ENCODE data around the gene KRT10.

KRT10 gene

DNA sequence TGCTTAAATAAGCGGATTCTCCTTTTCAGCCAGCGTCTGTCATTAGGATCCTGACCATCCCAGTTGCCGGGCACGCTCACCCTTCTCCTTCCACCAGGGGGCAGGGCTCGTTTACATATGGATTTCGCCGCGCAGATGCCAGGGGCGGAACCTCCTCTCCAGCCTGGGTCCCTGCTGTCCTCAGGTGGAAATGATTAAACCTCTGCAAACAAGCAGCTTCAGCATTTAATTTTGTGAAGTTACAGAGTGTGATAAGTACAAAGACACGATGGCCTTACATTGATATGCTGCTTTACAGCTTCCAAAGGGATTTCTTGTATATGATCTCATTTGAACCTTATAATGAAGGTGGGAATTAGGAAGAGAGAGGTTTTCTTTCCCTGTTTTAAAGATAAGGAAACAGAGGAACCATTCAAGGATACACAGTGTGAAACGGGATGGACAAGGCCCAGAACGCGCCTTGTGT lies 18.8 kb downstream of the KRT10 start:
- DNase-seq (ENCODE audit: low read depth): no peak

DNA sequence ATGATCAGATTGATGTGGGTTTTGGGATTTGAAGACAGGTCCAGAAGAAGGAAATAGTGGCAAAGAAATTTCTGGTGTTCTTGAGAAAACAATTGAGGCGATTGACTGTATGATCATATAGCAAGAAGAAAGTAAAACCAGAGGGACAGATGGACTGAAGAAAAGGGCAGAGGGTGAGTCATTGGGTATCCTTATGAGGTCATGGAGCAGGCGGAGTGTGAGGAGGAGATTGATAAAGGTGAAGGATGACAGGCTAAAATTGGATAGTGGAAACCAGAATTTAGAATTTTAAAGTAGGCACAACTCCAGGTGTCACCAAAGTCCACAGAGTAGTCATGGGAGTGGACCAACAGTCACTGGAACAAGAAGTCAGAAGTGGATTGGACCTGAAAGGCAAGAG lies 21.3 kb downstream of the KRT10 start:
- no peak for DNase-seq (ENCODE audit: low read depth)

DNA sequence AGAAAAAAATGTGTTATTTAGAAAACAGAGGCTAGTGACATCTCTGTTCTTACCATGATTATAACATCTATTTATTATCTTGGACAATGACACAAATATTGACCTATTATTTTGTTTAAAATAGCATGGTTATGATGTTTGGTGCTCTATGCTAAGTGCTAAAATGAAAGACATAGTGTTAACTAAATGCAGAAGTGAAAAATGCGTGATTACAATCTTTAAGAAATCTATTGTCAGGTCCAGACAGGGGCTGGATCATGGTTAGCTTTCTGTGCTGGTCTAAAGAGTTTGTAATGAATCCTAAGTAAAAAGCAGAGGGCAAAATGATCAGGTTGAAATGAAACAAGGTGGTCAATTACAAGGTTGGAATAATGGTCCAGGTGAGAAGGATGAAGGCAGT lies 22.0 kb downstream of the KRT10 start:
- no peak for DNase-seq (ENCODE audit: low read depth)

DNA sequence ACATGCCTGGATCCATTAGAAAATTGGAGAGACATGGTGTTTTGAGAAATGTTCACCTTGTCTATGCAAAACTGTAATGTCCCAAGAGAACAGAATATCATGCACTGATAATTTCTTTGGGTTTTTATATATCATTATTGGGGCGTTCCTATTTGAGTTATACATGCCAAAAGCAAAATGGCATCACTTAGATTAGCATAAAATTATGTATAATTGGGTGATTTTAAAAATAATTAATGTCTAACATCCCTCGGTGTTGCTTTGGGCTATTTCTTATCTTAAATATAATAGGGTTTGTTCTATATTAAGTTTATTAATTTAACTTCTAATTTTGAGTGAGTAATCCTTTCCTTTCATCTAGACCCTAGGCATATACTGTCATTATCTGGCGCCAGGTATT lies 22.6 kb downstream of the KRT10 start, which contains the start of gene KRT28:
TSS of gene KRT28 (minus strand) at position 101 of the 400 bp plus-strand sequence. CDS start at position 35, 66 bp downstream.
- no peak for DNase-seq (ENCODE audit: low read depth)

DNA sequence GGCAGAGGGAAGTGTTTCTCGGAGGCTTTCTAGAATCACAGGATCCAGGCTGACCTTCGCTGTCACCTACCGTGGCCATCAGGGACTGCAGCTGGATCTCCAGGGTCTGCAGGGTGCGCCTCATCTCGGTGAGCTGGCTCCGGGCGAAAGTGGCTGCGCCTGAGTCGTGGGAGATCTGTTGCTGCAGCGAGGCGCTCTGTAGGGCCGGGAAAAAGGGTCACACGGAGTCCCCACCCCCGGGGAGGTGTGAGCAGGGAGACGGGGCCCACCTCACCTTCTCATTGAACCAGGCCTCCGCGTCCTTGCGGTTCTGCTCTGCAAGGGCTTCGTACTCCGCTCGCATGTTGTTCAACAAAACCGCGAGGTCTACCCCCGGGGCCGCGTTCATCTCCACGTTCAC lies 25.6 kb downstream of the KRT10 start:
- no peak for DNase-seq (ENCODE audit: low read depth)

DNA sequence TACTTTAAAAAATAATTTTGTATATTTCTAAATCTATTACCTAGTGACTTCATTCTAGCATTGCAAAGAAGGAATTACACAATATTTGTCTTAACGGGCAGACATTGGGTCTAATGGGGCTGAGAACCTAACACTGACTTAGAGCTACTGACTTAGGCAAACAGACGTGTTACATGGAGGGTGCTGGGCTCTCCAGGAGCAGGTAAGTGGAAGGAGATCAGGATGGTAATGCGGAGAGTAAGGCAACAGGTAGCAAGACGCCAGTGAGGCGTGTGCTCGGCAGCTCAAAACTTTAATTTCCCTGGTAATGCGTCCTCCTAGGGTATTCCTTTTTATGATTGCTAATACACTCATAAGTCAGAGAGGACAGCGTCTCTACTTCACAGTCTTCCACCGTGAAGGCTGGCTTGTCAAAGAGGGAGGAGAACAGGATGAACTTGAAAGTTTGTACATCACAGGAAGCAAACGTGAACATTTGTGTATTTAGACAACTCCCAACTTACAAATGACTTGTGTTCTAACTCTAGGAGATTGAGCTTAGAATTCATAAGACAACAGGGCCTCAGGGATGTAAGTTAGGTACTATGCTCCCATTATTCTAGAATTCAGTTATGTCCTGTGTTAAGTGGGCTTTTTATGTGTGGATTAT lies 27.3 kb downstream of the KRT10 start:
- DNase-seq (ENCODE audit: low read depth): no peak

DNA sequence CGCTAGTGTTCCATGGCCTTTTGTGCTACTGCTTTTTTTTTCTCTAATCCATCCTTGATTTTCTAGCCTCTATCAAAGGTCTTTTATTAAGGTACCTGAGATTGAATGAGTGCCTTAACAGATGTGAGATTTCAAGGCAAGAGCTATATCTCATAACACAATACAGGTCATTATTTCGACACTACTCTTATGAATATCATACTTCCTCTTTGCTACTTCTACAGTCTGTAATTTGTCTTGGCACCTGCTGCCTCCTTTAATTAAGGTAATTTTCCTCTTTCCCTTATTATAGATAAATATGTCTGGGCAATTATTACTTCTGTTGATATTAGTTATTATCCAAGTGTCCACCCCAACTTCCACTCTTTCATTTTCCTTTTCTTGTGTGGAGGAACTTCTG lies 27.9 kb downstream of the KRT10 start:
- DNase-seq (ENCODE audit: low read depth): no peak

DNA sequence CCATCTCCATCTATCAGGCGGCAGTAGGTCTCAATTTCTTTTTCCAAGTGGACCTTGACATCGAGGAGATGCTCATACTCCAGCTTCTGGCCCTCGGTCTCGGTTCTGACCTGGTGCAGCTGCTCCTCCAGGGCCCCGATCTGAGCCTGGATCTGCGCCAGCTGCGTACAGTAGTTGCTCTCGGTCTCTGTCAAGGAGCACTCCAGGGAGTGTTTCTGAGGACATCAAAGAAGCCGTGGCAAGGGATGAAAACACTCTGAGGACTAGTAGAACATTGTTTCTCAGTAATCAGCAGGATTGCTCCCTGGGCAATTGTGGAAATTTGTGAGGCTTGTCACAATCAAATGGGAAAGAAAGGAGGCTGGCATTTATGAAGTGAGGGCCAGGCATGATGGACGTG lies 28.6 kb downstream of the KRT10 start:
- no peak for DNase-seq (ENCODE audit: low read depth)

DNA sequence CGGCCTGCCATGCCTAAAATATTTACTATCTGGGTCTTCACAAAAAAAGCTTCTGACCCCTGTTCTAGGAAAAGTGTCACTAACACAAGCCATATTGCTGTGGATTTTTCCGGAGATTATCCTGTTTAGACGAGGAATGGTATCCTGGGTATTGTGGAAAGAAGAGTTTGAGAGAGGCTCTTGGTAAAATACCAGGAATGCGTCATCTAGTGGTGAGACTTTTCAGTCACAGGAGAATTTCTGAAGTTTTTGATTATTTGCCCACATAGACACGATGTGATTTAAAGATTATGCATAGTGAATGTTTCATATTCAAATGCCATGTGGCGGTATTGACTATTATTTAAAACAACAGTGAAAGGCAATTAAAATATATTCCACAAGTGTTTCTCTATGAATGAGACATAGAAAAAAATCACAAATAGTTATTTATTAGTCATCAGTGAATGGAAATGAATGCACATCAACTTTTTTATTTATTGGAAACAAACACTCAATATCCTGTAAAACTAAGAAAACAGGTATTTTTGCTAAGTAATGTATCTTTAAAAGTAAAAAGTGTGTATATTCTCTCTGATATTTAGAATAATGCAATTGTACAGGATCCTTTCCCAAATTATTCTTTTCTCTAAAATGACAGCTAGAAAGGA lies 30.5 kb downstream of the KRT10 start:
- no peak for DNase-seq (ENCODE audit: low read depth)

DNA sequence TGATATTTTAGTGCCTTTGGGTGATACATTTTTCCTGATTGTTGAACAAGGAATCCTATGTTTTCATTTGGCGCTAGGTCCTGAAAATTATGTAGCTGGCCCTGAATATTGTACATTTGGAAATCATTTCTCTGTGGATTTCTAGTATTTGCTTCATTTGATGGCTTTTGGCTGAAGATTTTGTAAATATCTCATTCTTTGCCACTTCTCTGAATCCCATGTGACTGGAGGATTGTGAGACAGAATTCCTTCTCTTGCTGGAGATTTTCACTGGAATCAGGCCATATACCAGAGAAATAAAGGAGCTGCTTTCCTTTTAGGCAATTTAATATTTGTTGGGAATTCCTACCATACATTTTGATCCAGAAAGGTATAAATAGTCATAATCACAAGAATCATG lies 31.3 kb downstream of the KRT10 start:
- DNase-seq (ENCODE audit: low read depth): no peak

DNA sequence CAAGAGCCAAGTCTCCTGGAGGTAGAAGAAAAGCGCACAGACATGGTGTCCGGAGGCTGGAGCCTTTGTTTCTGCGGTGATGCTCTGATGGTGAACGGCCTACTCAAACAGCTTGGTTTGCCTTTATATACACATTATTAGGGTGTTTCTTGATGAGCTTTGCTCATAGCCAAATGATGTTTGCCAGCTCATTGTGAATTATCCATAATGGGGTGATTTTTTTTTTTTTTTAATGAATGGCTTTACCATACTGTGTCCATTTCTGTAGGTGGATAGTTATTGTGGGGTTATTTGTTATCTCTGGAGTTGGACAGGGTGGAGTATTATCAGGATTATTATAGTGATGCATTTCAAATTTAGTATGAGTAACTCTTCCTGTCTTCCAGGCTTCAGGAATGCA lies 40.0 kb downstream of the KRT10 start, which contains the start of gene KRT27:
TSS of gene KRT27 (minus strand) at position 101 of the 400 bp plus-strand sequence. CDS start at position 44, 57 bp downstream.
- no peak for DNase-seq (ENCODE audit: low read depth)

DNA sequence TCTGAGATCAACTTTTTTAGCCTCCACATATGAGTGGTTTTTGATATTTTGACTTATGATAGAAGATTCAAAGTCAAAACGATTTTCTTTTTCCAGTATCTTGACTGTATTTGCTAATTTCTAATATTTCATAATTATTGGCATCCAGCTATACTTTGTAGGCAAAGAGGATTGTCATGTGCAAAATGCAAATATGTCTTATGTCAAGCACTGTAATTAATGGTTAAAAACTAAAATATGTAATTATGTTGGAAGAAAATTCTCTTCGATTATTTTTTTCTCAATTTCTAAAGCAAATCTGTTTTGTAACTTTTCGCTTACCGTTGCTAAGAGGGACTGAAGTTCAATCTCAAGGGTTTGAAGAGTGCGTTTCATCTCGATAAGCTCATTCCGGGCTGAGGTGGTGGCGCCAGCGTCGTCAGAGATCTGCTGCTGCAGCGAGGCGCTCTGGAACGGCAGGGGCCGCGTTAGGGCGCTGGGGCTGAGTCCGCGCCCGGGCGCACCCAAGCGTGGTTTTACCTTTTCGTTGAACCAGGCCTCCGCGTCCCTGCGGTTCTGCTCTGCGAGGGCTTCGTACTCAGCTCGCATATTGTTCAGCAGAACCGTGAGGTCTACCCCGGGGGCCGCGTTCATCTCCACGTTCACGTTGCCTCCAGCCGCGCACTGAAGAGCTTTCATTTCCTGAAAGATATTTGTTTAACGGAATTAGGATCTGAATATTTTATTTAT lies 43.1 kb downstream of the KRT10 start:
- no peak for DNase-seq (ENCODE audit: low read depth)

DNA sequence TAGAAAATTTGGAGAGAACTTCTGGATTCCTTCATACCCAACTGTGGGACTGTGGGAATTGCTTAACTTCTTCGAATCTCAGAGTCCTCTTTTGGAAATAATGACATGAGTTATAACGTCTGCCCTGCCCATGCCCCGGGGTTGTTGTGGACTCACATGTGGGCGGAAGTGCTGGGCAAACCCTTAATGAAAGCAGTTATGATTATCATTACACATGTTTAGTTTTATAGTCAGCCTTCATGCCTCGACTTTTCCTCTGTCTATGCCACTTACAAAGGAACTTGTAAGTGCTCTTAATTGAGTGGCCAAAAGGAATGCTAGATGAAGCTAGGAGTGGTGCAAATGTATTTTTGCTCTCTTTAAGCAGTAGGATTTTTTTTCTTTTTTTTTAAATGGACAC lies 44.0 kb downstream of the KRT10 start:
- no peak for DNase-seq (ENCODE audit: low read depth)

DNA sequence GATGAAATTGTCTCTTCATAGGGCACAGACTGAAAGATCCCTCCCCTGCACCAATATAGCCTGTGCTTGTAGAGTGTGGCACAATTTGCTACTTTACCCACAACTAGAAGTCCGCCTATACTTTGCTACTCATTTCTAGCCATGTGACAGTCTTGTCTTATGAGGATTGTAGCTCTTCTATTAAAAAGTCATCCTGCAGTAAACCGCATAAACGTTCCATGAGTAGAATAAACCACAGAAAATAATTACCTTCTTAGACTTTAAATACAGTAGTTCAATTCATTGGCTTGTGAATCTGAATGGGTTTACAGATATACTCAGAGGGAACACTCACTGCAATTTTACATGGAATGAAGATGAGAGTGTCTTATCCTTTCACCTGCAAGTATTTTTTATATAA lies 44.4 kb downstream of the KRT10 start:
- no peak for DNase-seq (ENCODE audit: low read depth)

DNA sequence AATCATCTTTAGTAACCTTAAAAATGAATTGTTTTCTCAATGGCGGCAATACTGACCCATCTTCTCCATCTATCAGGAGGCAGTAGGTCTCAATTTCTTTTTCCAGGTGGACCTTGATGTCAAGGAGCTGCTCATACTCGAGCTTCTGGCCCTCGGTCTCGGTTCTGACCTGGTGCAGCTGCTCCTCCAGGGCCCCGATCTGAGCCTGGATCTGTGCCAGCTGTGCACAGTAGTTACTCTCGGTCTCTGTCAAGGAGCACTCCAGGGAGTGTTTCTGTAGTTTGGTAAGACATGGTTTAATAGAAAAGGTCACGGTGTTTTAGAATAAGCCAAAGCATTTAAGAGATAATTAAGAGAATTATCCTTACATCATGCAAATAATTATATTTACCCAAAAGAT lies 45.0 kb downstream of the KRT10 start:
- no peak for DNase-seq (ENCODE audit: low read depth)

DNA sequence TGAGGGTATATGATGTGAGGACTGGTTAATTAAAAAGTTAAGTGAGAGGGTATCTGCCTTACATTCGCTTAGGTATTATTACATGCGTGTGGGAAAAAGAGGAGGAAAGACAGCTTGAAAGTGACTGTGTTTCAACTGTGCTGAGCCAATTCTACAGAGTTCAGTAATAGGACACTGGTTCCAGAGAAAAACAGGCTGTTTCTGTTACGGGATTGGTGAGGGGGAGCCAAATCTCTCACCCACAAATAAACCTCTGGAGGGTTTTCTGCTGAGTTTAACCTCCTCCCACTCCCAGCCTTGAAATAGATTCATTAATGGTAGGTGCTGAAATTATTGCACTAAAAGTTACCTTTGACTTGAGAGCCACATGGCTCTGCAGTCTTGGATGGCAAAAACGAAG lies 46.5 kb downstream of the KRT10 start:
- no peak for DNase-seq (ENCODE audit: low read depth)

DNA sequence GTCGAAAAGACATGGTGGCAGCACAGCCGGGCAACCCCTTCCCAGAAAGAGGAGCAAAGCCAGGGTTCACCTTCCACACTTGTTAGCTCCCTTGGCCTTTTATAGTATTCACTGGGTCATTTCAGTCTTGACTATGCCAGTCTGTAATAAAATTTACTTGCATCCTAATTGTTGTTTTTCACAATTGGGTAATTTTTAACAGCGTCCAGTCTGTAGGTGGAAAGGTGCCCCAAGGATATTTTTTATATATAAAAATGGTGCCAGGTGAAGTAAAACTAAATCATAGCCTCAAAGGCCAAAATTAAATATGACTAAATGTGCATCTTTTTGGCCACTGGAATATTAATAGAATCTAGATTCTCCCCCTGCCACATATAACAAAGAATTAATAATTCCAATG lies 50.3 kb downstream of the KRT10 start, which contains the start of gene KRT26:
TSS of gene KRT26 (minus strand) at position 101 of the 400 bp plus-strand sequence. CDS start at position 13, 88 bp downstream.
- no peak for DNase-seq (ENCODE audit: low read depth)
